GM19351 (cell line): Measurements from ENCODE around the gene ABHD13.
"Not testable (repeated sequence)": the region's sequence is repeated elsewhere in the genome, so short reads cannot be mapped to it uniquely, and the experiment has no call there.

ENCODE experiments used
- ATAC-seq: cut with Tn5 transposase; IDR thresholded peaks from one replicate; pipeline ENCODE4 v1.9.1; 2021; ENCODE audit warnings: mild to moderate bottlenecking, moderate library complexity; ENCODE audit not compliant: unreplicated experiment

ABHD13 gene

DNA sequence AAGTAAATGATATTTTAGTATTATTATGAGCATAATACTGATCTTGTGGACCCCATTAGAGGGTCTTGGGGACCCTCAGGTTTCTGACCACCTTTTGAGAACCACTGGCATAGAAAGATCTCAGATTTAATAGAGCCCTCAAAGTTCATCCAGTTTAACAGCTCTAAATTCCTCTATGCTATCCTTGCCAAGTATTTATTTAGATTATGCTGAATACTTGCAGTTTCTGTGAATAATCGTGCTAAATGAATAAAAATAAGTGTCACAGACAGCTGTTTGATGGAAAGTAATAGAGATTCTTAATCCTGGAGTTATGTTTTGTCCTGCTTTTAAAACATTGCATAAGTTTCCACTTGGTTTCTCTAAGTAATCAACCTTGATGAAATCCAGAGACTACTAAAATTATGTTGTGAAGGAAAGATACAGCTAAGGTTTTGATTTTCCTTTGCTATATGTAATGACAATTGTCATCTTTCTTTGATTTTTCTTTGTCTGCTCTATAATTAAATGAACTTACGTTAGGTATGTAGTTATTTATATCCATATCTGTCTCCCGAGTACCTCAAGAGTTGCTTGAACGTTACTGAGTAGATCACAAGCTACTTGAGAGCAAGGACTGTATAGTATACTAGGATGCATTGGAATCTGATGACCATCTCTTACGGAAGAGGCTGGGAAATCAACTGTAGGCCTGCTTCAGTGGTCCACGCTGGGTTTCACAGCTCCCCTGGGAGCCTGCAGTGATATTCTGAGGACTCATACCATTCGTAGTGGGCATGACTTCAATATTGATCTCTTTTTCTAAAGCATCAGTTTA, 5.7 kb downstream of the ABHD13 start:
- no peak for ATAC-seq

DNA sequence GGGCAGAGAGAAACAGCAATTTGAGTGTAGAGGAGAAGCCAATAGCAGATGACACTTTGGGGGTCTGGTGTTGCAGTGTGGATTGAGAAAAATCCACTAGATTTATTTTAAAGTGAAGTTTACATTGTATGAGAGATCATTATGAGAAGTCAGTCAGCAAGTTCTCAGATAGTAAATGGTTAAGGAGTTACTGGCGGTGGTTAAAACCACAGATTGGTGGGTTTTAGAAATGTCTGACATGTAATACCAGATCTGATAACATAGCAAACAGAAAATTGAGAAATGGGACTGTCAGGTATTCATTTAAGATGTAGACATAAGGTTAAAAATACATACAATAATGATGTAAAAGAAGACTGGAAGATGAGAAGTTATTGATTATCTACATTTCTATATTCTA, 7.2 kb downstream of the ABHD13 start:
- ATAC-seq = peak; percentile 53

GRCh38 chr13:108226184-108226583, 8.0 kb downstream of the ABHD13 start:
- no peak for ATAC-seq

DNA sequence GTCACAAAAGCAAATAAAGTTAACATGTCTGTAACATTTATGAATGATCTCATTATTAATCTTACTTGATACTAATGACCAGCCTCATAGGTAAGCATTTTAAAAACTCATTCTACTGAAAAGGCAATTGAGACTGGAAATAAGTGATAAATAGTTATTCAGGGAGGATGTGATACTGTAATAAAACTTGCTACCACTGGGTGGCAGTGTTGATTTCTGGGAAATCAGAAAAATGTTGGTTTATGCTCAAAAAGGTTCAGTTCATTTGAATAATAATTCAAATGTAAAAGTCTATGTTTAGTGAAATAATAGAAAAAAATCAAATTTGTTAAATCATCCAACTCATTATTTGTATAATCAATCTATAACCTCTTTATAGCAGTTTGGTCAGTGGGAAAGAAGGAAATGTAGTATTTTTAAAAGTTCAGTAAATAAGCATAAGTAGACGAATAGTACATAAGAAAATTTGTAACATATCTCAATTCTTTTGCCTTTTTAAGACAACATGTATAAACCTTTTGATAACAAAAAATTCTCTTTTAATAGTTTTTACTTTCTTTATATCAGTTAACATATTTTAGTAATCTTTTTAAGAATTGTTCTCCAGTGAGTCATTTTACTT, 9.6 kb downstream of the ABHD13 start:
- ATAC-seq = peak; percentile 46

GRCh38 chr13:108230377-108230776, 12.2 kb downstream of the ABHD13 start:
- ATAC-seq = no peak

- ATAC-seq = no peak
Measured at GRCh38 chr13:108249150-108249549, 31.0 kb downstream of the ABHD13 start.

DNA sequence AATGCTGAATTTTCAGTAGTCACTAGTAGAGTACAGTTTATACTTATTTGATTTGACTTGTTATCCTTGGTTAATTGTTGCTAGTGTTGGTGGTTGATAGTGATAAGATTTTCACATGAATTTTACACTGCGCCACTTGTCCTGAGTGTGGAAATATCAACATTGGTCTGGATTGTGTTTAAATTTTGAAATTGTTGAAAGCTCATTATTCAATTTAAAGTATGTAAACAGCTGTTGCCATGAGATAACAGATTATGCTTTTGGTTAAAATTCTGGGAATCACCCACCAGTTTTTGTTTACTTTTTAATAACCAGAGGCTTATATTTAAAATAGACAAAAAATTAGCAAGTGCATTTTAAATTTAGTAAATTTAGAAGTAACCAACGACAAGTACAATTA, 39.1 kb downstream of the ABHD13 start:
- no peak for ATAC-seq

DNA sequence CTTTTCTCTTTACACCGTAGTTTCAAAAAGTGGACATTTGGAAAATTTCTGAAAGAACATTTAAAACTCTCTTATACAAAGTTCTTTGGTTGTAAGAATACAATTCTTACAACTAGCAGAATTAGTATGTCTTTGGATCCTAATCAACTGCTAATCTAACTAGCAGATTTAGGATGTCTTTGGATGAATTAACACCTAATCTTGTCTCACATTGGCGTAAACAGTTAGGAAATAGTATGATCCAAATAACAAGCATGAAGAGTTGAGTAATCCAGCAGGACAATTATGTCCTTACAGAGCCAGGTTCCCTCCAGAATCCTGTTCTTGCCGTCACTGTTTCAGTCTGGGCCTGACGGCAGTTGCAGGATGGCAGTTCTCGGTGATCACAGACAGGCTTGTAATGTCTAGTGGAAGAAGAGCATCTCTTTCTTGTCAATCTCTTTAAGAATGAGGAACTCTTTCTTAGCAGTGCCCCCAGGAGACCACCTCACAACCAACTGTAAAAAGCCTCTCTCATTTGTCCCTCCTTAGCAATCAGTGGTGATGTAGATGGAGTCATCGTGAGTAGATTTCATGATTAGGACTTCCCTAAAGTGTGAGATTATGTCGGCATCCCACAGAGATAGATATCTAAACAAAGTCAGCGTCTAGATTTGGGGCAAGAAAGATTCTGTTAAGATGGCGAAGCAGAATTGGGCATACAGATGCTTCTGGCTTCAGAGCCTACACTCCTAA, 45.6 kb downstream of the ABHD13 start:
- no peak for ATAC-seq

DNA sequence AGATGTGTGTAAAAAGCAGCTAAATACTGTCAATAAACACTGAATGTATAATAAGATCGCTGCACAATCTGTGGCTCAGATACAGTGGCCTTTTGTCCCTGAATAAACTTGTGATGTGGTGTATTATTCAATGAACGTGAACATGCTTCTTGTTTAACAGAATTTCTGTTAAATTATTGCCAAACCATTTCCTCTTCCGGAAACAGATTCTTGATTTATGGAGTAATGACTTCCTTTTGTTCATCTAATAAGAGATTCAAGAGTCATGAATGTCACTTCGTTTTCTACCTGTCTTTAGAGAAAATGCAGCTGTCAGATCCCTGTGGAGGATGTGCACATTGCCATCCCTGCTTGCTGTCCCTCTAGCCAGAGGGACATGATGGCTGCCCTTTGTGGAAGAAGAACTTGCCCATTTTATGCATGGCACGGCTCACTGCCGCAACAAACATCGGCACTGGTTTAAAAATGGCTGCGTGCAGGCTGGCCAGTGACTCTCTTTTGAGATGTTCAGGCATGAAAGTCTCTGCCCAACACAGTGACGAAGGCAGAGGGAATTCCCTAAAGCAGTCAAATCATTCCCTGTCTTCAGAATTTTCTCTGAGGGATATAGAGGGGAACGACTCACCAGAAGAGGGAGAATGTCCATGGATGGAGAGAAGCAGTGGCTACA, 48.3 kb downstream of the ABHD13 start:
- no peak for ATAC-seq

DNA sequence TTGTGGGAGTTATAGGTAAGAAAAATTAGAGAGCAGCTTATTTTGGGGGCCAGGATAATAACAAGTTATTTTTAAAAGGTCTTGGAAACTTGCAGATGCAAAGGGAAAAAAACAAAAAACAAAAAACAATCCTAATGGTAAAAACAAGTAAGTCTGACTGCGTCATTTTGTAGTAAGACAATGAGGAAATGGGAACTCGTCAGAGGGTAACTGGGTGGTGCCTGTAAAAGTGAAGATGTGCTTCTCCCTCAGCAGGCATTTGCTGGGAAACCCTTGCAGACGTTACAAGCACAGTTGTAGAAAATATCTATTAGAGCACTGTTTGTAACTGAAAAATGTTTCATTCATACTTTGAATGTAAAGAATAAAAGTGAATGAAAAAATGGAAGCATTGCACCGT, 49.2 kb downstream of the ABHD13 start:
- no peak for ATAC-seq

DNA sequence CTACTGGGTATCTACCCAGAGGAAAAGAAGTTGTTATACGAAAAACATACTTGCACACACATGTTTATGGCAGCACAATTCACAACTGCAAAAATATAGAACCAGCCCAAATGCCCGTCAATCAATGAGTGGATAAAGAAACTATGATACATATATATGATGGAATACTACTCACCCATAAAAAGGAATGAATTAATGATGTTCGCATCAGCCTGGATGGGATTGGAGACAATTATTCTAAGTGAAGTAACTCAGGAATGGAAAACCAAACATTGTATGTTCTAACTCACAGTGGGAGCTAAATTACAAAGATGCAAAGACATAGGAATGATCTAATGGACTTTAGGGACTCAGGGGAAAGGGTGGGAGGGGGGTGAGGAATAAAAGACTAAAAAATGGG, 49.7 kb downstream of the ABHD13 start:
- not testable (repeated sequence) for ATAC-seq

DNA sequence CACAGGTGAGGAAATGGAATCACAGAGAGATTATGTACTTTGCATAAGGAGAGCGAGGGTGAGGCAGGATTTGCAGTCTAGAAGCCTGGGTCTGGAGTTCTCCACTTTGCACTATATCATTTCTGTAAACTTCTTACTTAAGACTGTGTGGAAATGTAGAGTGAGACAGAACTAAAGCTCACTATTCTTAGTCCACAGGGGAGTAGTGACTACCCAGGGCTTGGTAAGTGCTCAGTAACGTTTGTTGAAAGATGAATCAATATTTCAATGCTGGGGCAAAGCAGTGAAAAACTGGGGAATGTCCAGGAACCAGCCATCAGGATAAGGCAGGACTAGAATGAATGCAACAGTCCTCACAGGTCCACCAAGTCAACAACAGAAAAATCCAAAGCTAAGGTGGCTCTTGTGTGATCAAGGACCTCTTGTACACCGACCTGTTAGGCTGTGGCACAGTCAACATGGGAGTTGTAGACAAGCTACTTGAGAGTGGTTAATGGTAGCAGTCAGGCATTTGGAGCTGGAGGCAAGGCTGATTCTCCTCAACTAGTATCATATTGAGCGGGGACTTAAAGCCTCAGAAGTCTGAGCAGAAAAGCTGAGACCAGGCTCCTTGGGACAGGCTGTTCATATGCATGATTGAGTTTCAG, 50.4 kb downstream of the ABHD13 start:
- ATAC-seq = no peak

GRCh38 chr13:108269601-108270328, 51.6 kb downstream of the ABHD13 start, which contains the start of gene TNFSF13B:
TNFSF13B (plus strand) TSS chr13:108269718; CDS start chr13:108269896, 178 bp downstream.
- ATAC-seq = peak; percentile 66

DNA sequence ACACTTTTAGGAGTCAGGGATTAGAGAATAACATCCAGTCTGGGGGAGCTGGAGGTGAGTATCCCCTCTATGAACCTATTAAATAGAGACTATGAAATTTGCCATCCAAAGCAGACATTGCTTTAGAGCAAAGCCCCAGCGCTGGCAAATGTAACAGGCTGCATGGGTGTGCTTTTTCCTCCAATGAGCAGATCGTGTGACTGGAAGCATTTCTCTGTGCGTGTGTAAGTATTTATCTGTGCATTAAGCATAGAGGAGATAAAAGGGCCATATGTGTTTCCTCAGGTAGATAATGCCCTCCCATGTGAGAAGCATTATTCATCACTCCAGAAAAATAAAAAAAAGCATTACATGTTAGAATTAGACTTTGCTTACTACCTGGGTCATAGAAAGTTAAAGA, 52.2 kb downstream of the ABHD13 start:
- peak; percentile 24 for ATAC-seq

DNA sequence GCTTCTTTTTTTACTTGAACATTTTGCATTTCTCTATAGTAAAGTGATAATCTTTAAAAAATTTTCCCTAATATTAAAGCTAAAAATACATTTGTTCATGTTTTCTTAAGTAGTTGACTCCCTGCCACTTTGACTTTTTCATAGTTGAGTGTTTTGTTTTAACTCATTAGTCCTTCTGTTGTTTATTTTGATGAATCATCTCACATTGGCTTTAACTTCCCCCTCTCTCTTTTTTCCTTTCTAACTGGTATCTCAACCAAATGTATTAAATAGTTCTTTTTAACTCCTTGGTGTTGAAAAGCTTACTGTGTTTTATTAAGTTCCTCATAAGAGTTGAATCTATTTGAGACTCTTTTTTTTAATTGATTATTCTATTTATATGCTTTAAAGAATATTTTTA, 54.1 kb downstream of the ABHD13 start:
- ATAC-seq = no peak

DNA sequence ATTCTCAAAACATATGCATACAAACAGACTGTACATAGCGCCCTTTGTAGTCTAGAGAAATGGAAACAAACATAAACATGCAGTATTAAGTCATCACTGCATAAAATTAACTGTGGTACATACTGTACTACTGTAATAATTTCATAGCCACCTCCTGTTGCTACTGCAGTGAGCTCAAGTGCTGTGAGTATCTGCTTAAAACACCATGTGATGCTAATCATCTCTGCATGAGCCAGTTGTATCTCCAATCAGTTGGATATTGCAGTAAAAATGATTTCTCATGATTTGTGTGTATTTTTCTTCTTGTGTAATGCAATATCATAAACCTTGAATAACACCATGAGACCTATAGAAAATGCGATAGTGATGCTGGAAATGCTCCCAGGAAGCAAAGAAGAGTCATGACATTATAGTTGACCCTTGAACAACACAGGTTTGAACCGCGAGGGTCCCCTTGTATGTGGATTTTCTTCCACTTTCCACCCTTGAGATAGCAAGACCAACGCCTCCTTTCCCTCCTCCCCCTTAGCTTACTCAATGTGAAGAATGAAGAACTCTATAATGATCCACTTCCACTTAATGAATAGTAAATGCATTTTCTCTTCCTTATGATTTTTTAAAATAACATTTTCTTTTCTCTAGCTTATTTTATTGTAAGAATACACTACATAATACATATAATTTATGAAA, 55.4 kb downstream of the ABHD13 start:
- ATAC-seq = no peak

DNA sequence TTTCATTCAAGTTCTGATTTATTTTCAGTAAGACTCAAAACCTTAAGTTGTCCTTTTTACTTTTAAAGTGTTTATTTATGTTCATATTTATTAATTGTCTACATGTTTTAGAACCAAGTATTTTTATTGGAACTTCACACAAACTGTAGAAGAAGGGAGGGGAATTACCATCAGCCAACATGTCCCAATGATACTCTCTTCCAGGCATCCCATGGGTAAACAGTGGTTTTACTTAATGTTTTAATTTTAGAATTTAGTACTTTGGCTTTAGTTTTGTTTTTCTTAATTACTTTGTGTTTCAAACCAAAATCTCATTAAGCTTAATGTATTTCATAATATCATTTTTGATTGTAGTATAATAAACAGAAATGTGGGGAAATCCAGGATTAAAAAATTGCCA, 56.5 kb downstream of the ABHD13 start:
- no peak for ATAC-seq

GRCh38 chr13:108276060-108276459, 57.9 kb downstream of the ABHD13 start:
- ATAC-seq = no peak

DNA sequence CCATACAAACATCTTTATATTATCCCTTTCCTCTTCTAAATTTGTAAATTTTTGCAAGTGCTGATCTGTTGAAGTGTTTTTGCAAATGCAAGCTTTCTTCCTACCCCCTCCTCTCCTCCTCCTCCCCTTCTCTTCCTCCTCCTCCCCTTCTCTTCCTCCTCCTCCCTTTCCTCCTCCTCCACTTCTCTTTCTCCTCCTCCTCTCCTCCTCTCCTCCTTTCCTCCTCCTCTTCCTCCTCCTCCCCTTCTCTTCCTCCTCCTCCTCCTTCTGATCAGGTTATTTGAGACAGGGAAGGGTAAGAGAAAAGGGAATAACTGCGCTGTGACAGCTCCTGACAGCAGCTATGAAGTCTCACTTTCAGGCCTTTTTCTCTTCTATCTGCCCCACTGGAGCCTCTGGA, 60.3 kb downstream of the ABHD13 start:
- ATAC-seq = no peak
